HepG2 (cell line): ENCODE data around the gene MAEA. TPM values are rescaled to one million over a fixed set of nuclear protein-coding genes. Genes with fewer than 3 reads are reported as not detected.

Experiments
- ARNT2 ChIP-seq: sonication (generic); formaldehyde crosslinking; IDR thresholded peaks from 2 replicates; pipeline ENCODE4 v1.8.0; 2022; ENCODE audit warnings: mild to moderate bottlenecking, low read depth, missing genetic modification reagents, moderate library complexity
- EEA1 ChIP-seq: sonication (generic); formaldehyde crosslinking; IDR thresholded peaks from 2 replicates; pipeline ENCODE4 v1.5.1; 2020; ENCODE audit warnings: mild to moderate bottlenecking, missing genetic modification reagents, borderline replicate concordance
- GABPB1 ChIP-seq: IDR thresholded peaks from 2 replicates; pipeline ENCODE4 v1.6.1; 2016; ENCODE audit warnings: mild to moderate bottlenecking, missing genetic modification reagents, moderate library complexity, missing compliant biosample characterization
- GLI4 ChIP-seq: sonication (generic); formaldehyde crosslinking; IDR thresholded peaks from 2 replicates; pipeline ENCODE4 v1.5.1; 2020; ENCODE audit warnings: missing genetic modification reagents, mild to moderate bottlenecking, moderate library complexity, borderline replicate concordance
- MED1 ChIP-seq: sonication (generic); formaldehyde crosslinking; IDR thresholded peaks from 2 replicates; pipeline ENCODE4 v1.4.0; 2020; ENCODE audit warnings: missing genetic modification reagents
- SRY ChIP-seq: sonication (generic); formaldehyde crosslinking; IDR thresholded peaks from 2 replicates; pipeline ENCODE4 v1.8.0; 2022; ENCODE audit warnings: mild to moderate bottlenecking, missing genetic modification reagents
- TEF ChIP-seq: sonication (generic); formaldehyde crosslinking; IDR thresholded peaks from 2 replicates; pipeline ENCODE4 v1.5.0; 2020; ENCODE audit warnings: missing genetic modification reagents
- TMF1 ChIP-seq: sonication (generic); formaldehyde crosslinking; IDR thresholded peaks from 2 replicates; pipeline ENCODE4 v1.8.1; 2022; ENCODE audit warnings: low read depth, missing genetic modification reagents
- WIZ ChIP-seq: sonication (generic); formaldehyde crosslinking; IDR thresholded peaks from 2 replicates; pipeline ENCODE4 v1.5.1; 2020; ENCODE audit warnings: mild to moderate bottlenecking, missing genetic modification reagents
- YEATS4 ChIP-seq: sonication (generic); formaldehyde crosslinking; IDR thresholded peaks from 2 replicates; pipeline ENCODE4 v1.4.0; 2020; ENCODE audit warnings: missing genetic modification reagents, borderline replicate concordance
- ZFY ChIP-seq: sonication (generic); formaldehyde crosslinking; IDR thresholded peaks from 2 replicates; pipeline ENCODE4 v1.4.0; 2020; ENCODE audit warnings: missing genetic modification reagents
- ZNF142 ChIP-seq: sonication (generic); formaldehyde crosslinking; IDR thresholded peaks from 2 replicates; pipeline ENCODE4 v1.4.0; 2020; ENCODE audit warnings: missing genetic modification reagents
- ZNF441 ChIP-seq: sonication (generic); formaldehyde crosslinking; IDR thresholded peaks from 2 replicates; pipeline ENCODE4 v1.7.0; 2021; ENCODE audit warnings: missing genetic modification reagents, borderline replicate concordance
- ZNF558 ChIP-seq: sonication (generic); formaldehyde crosslinking; IDR thresholded peaks from 2 replicates; pipeline ENCODE4 v1.9.0; 2022; ENCODE audit warnings: mild to moderate bottlenecking, missing genetic modification reagents, borderline replicate concordance
- ZNF616 ChIP-seq: sonication (generic); formaldehyde crosslinking; IDR thresholded peaks from 2 replicates; pipeline ENCODE4 v1.5.0; 2020; ENCODE audit warnings: low read depth, mild to moderate bottlenecking, missing genetic modification reagents
- ZNF768 ChIP-seq: sonication (generic); formaldehyde crosslinking; IDR thresholded peaks from 2 replicates; pipeline ENCODE4 v1.4.0; 2020; ENCODE audit warnings: missing genetic modification reagents
- ZNF773 ChIP-seq: sonication (generic); formaldehyde crosslinking; IDR thresholded peaks from 2 replicates; pipeline ENCODE4 v1.4.0; 2020; ENCODE audit warnings: missing genetic modification reagents, borderline replicate concordance
- ZNF781 ChIP-seq: sonication (generic); formaldehyde crosslinking; IDR thresholded peaks from 2 replicates; pipeline ENCODE4 v1.5.1; 2020; ENCODE audit warnings: borderline replicate concordance, mild to moderate bottlenecking, missing genetic modification reagents; ENCODE audit errors: not compliant biosample characterization
- ZNF782 ChIP-seq: sonication (generic); formaldehyde crosslinking; IDR thresholded peaks from 2 replicates; pipeline ENCODE4 v1.4.0; 2020; ENCODE audit warnings: missing genetic modification reagents, mild to moderate bottlenecking, borderline replicate concordance
- ZNF790 ChIP-seq: sonication (generic); formaldehyde crosslinking; IDR thresholded peaks from 2 replicates; pipeline ENCODE4 v1.8.0; 2022; ENCODE audit warnings: missing genetic modification reagents, mild to moderate bottlenecking, borderline replicate concordance
- ZNF83 ChIP-seq: sonication (generic); formaldehyde crosslinking; IDR thresholded peaks from 2 replicates; pipeline ENCODE4 v1.4.0; 2020; ENCODE audit warnings: missing genetic modification reagents, mild to moderate bottlenecking, borderline replicate concordance
- ZNF841 ChIP-seq: sonication (generic); formaldehyde crosslinking; IDR thresholded peaks from 2 replicates; pipeline ENCODE4 v1.8.1; 2023; ENCODE audit warnings: missing genetic modification reagents, borderline replicate concordance
- polyA plus RNA-seq, 8 experiments: library from polyadenylated mRNA; depleted of rRNA in 3 of 8; stranded (reverse) in 7 of 8; unstranded in 1 of 8; fragments of >200 nt; fragmentation: Illumina TruSeq in 4 of 8; extraction: Trizol in 4 of 8; gene quantifications; 2 replicates each; pipeline versions ENCODE4 v1.2.1 to v1.2.3, GENCODE V29; 2011 to 2016; ENCODE audit warnings: low read depth in 4 of 8, missing spikeins in 1 of 8, mixed read lengths in 1 of 8; ENCODE audit not compliant: insufficient read depth in 1 of 8
- total RNA-seq, 5 experiments: library from RNA; depleted of rRNA; stranded (reverse); fragments of >200 nt; fragmentation: Illumina TruSeq; extraction: Trizol; gene quantifications; 2 replicates each; pipeline ENCODE4 v1.2.3, GENCODE V29; 2016; ENCODE audit warnings: low read depth in 1 of 5

Gene MAEA
- total and polyA plus RNA-seq, 2 of the 13 experiments (the other 11 are each of a cell fraction or from before 2014, with no cell fraction given): 52.0 to 57.1 TPM

- TF ChIP-seq EEA1 (CRISPR knock-in tag): 0 out of 2 replicates have a peak, but pooled peaks have one; percentile 22
- TF ChIP-seq WIZ (CRISPR knock-in tag): no peak
- peak; percentile 9; the same call in 1 of the 2 replicates for TF ChIP-seq ZNF558
- peak; percentile 73 for TF ChIP-seq YEATS4 (CRISPR knock-in tag)
- TF ChIP-seq ZNF790 (CRISPR knock-in tag): peak; percentile 62; the same call in 1 of the 2 replicates
- TF ChIP-seq ZNF782 (CRISPR knock-in tag): no peak
- TF ChIP-seq ZNF441 (CRISPR knock-in tag): 0 out of 2 replicates have a peak, but pooled peaks have one; percentile 23
- peak; percentile 82 for TF ChIP-seq ZFY (CRISPR knock-in tag)
- peak; percentile 78; the same call in 1 of the 2 replicates for TF ChIP-seq ZNF773 (CRISPR knock-in tag)
- TF ChIP-seq TMF1 (CRISPR knock-in tag): peak; percentile 11; the same call in 1 of the 2 replicates
- no peak for TF ChIP-seq ZNF616 (CRISPR knock-in tag)
- peak; percentile 52; the same call in 1 of the 2 replicates for TF ChIP-seq ZNF768 (CRISPR knock-in tag)
- 0 out of 2 replicates have a peak, but pooled peaks have one; percentile 24 for TF ChIP-seq SRY
- no peak for TF ChIP-seq ZNF781
- TF ChIP-seq ZNF83 (CRISPR knock-in tag): 0 out of 2 replicates have a peak, but pooled peaks have one; percentile 23
- TF ChIP-seq ARNT2: no peak; the same call in 1 of the 2 replicates
- TF ChIP-seq GABPB1 (CRISPR knock-in tag): peak; percentile 64; the same call in 1 of the 2 replicates
- TF ChIP-seq GLI4 (CRISPR knock-in tag): peak; percentile 14; the same call in 1 of the 2 replicates
- 0 out of 2 replicates have a peak, but pooled peaks have one; percentile 41 for TF ChIP-seq ZNF841 (CRISPR knock-in tag)
- TF ChIP-seq MED1 (CRISPR knock-in tag): no peak
- peak; percentile 99 for TF ChIP-seq ZNF142 (CRISPR knock-in tag)
- TF ChIP-seq TEF: no peak
These were observed 40.5 kb upstream of the MAEA start (continued) for GRCh38 chr4:1249148-1249730.
